GM23338 (cell line): ENCODE data around the gene ZBTB8OS. TPM values are rescaled to one million over a fixed set of nuclear protein-coding genes. Genes with fewer than 3 reads are reported as not detected.

Experiments used
- ATAC-seq: fragments of 200-7000 bp; cut with Tn5 transposase; 3 replicates; pipeline ENCODE4 v1.9.1; 2020
- DNase-seq: peaks from one replicate; pipeline ENCODE4 v3.0.0-alpha.2; 2015; ENCODE audit warnings: low spot score
- H2AFZ ChIP-seq: fragments of 200-600 bp; sonication (generic); 2 replicates; pipeline ENCODE4 v1.8.0; 2016; ENCODE audit warnings: antibody characterized with exemption, mild to moderate bottlenecking, moderate library complexity
- H3F3A ChIP-seq: fragments of 200-600 bp; sonication (generic); replicated peaks from 2 replicates; pipeline ENCODE4 v1.8.0; 2017; ENCODE audit warnings: antibody characterized with exemption, mixed run types, low read depth
- H3K27ac ChIP-seq: fragments of 200-600 bp; sonication (generic); 2 replicates; pipeline ENCODE4 v1.6.1; 2016; ENCODE audit warnings: low read depth
- H3K27me3 ChIP-seq: fragments of 200-600 bp; sonication (generic); 2 replicates; pipeline ENCODE4 v1.8.0; 2016; ENCODE audit warnings: mild to moderate bottlenecking, mixed run types, moderate library complexity; ENCODE audit not compliant: insufficient read depth
- H3K36me3 ChIP-seq: fragments of 200-600 bp; sonication (generic); 2 replicates; pipeline ENCODE4 v1.8.0; 2016; ENCODE audit warnings: mild to moderate bottlenecking; ENCODE audit not compliant: insufficient read depth
- H3K4me1 ChIP-seq: fragments of 200-600 bp; sonication (generic); 2 replicates; pipeline ENCODE4 v1.8.0; 2016; ENCODE audit warnings: mild to moderate bottlenecking, moderate library complexity; ENCODE audit not compliant: insufficient read depth
- H3K4me2 ChIP-seq: fragments of 200-600 bp; sonication (generic); 2 replicates; pipeline ENCODE4 v1.7.1; 2017; ENCODE audit warnings: mixed run types
- H3K4me3 ChIP-seq: fragments of 200-600 bp; sonication (generic); 2 replicates; pipeline ENCODE4 v1.6.1; 2016; ENCODE audit warnings: mixed run types
- H3K79me2 ChIP-seq: fragments of 200-600 bp; sonication (generic); replicated peaks from 2 replicates; pipeline ENCODE4 v1.8.0; 2017; ENCODE audit warnings: mild to moderate bottlenecking; ENCODE audit not compliant: insufficient read depth
- H3K9me2 ChIP-seq: fragments of 200-600 bp; sonication (generic); 2 replicates; pipeline ENCODE4 v1.8.0; 2017; ENCODE audit not compliant: insufficient read depth
- H4K20me1 ChIP-seq: fragments of 200-600 bp; sonication (generic); replicated peaks from 2 replicates; pipeline ENCODE4 v1.8.0; 2017; ENCODE audit warnings: mild to moderate bottlenecking; ENCODE audit not compliant: insufficient read depth
- H3K27ac Mint-ChIP-seq: 2 replicates; pipeline ENCODE4 v1.8.0; 2020; ENCODE audit warnings: inconsistent platforms, mild to moderate bottlenecking, moderate library complexity, mixed read lengths
- H3K27me3 Mint-ChIP-seq: 3 replicates; pipeline ENCODE4 v1.8.0; 2022; ENCODE audit warnings: low read depth, mild to moderate bottlenecking, moderate library complexity, mixed read lengths, inconsistent platforms; ENCODE audit not compliant: insufficient read depth, poor library complexity
- H3K36me3 Mint-ChIP-seq: 3 replicates; pipeline ENCODE4 v1.8.0; 2021; ENCODE audit warnings: low read depth, mild to moderate bottlenecking, inconsistent platforms, moderate library complexity, mixed read lengths
- H3K4me1 Mint-ChIP-seq: 3 replicates; pipeline ENCODE4 v1.8.0; 2020; ENCODE audit warnings: mild to moderate bottlenecking, inconsistent platforms, mixed read lengths
- H3K4me3 Mint-ChIP-seq: 3 replicates; pipeline ENCODE4 v1.8.0; 2021; ENCODE audit warnings: moderate library complexity, mild to moderate bottlenecking, inconsistent platforms, mixed read lengths
- H3K9me3 Mint-ChIP-seq: 3 replicates; pipeline ENCODE4 v1.8.0; 2020; ENCODE audit warnings: moderate library complexity, mild to moderate bottlenecking, inconsistent platforms, mixed read lengths
- CREB1 ChIP-seq: fragments of 250-450 bp; sonication (Bioruptor Pico); IDR thresholded peaks from 2 replicates; pipeline ENCODE4 v1.5.0; 2020; ENCODE audit warnings: low read depth, mild to moderate bottlenecking, moderate library complexity
- CTCF ChIP-seq, 2 experiments: fragments of 200-600 bp in 1 of 2; sonication (generic) in 1 of 2; conservative IDR thresholded peaks; 2 replicates each; pipeline versions ENCODE4 v1.5.1 to v1.6.1; 2016 to 2017; ENCODE audit warnings: antibody characterized with exemption in 2 of 2, low read depth in 2 of 2, mild to moderate bottlenecking in 2 of 2, moderate library complexity in 1 of 2
- ETS1 ChIP-seq: IDR thresholded peaks from 2 replicates; pipeline ENCODE4 v1.6.1; 2016; ENCODE audit warnings: antibody characterized with exemption
- EZH2 ChIP-seq: fragments of 200-600 bp; sonication (generic); IDR thresholded peaks from one replicate; pipeline ENCODE4 v1.8.0; 2017; ENCODE audit warnings: antibody characterized with exemption, mild to moderate bottlenecking, low read depth; ENCODE audit not compliant: unreplicated experiment
- EZH2phosphoT487 ChIP-seq: fragments of 200-600 bp; sonication (generic); IDR thresholded peaks from one replicate; pipeline ENCODE4 v1.8.1; 2018; ENCODE audit warnings: antibody characterized with exemption; ENCODE audit not compliant: unreplicated experiment
- JUNB ChIP-seq: IDR thresholded peaks from one replicate; pipeline ENCODE4 v1.6.1; 2016; ENCODE audit warnings: antibody characterized with exemption; ENCODE audit not compliant: unreplicated experiment
- NANOG ChIP-seq: IDR thresholded peaks from 2 replicates; pipeline ENCODE4 v1.6.1; 2016; ENCODE audit warnings: antibody characterized with exemption, borderline replicate concordance
- POLR2AphosphoS5 ChIP-seq: IDR thresholded peaks from 2 replicates; pipeline ENCODE4 v1.6.1; 2016; ENCODE audit warnings: antibody characterized with exemption, low read depth
- STAT1 ChIP-seq: IDR thresholded peaks from one replicate; pipeline ENCODE4 v1.6.1; 2016; ENCODE audit warnings: antibody characterized with exemption; ENCODE audit not compliant: unreplicated experiment
- ZNF114 ChIP-seq: fragments of 250-450 bp; sonication (Bioruptor Pico); IDR thresholded peaks from 2 replicates; pipeline ENCODE4 v1.5.0; 2020; ENCODE audit warnings: mild to moderate bottlenecking, moderate library complexity
- ZNF331 ChIP-seq: fragments of 250-450 bp; sonication (Bioruptor Pico); IDR thresholded peaks from 2 replicates; pipeline ENCODE4 v1.5.0; 2020; ENCODE audit warnings: low read depth, mild to moderate bottlenecking, moderate library complexity
- ZNF462 ChIP-seq: fragments of 250-450 bp; sonication (Bioruptor Pico); IDR thresholded peaks from 2 replicates; pipeline ENCODE4 v1.5.0; 2020; ENCODE audit warnings: mild to moderate bottlenecking, moderate library complexity
- polyA plus RNA-seq: library from polyadenylated mRNA; unstranded; fragments of >200 nt; fragmentation: Nextera tagmentation; extraction: Ambion mirVana; gene quantifications from 2 replicates; pipeline ENCODE4 v1.2.1, GENCODE V29; 2016
- total RNA-seq: library from RNA; depleted of rRNA; stranded (reverse); fragments of >200 nt; shearing (Covaris generic); gene quantifications from 2 replicates; pipeline ENCODE4 v1.2.3, GENCODE V29; 2014
- TF ChIP-seq, protein P1 (sequence below): IDR thresholded peaks from one replicate; pipeline ENCODE4 v1.6.1; 2018; ENCODE audit warnings: antibody characterized with exemption; ENCODE audit not compliant: unreplicated experiment

The ZBTB8OS gene
- total and polyA plus RNA-seq, 2 experiments from 2014 or later: 22.0 to 159 TPM

DNA sequence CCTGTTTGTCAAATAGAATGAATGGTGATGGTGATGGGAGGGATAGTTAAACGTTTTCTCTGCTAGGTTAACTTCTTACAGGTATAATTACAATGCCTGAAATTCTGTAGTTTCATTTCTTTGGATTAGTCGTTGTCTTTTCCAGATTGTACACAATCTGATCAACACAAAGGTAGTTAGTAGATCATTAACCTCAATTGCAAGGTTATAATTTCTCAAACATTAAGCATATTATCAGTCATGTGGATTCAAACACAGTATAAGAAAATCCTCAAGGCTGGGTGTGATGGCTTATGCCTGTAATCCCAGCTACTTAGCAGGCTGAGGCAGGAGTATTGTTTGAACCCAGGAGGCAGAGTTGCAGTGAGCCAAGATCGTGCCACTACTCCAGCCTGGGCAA is 31.6 kb upstream of the ZBTB8OS start:
- Histone ChIP-seq H3K4me1 (no peaks in the 10 kb centered on the region), H3K36me3 (peaks cover 81% of the 10 kb centered on the region), H3K79me2 (no peaks in the 10 kb centered on the region), H3K27me3 (no peaks in the 10 kb centered on the region), H3K9me2 (no peaks in the 10 kb centered on the region), H3K4me2 (no peak overlapping the region), H3F3A (peaks cover 47% of the 10 kb centered on the region), H2AFZ (no peak overlapping the region), H3K27ac (no peak overlapping the region), H4K20me1 (peaks cover 9% of the 10 kb centered on the region), H3K4me3 (no peak overlapping the region)
- H3K36me3 Mint-ChIP-seq: peaks cover 79% of the 10 kb centered on the region
- ATAC-seq: no peak
- no peak overlapping the region for H3K4me3 Mint-ChIP-seq
- no peak overlapping the region for H3K27ac Mint-ChIP-seq
- H3K27me3 Mint-ChIP-seq: peaks cover 3% of the 10 kb centered on the region
- TF ChIP-seq NANOG: no peak
- TF ChIP-seq JUNB: no peak
- no peak for TF ChIP-seq EZH2
- no peak for TF ChIP-seq ZNF331
- no peak for TF ChIP-seq CREB1 (CRISPR knock-in tag)
- TF ChIP-seq STAT1: no peak
- no peak for TF ChIP-seq ZNF462 (CRISPR knock-in tag)
- TF ChIP-seq ETS1: no peak
- TF ChIP-seq, protein P1, sequence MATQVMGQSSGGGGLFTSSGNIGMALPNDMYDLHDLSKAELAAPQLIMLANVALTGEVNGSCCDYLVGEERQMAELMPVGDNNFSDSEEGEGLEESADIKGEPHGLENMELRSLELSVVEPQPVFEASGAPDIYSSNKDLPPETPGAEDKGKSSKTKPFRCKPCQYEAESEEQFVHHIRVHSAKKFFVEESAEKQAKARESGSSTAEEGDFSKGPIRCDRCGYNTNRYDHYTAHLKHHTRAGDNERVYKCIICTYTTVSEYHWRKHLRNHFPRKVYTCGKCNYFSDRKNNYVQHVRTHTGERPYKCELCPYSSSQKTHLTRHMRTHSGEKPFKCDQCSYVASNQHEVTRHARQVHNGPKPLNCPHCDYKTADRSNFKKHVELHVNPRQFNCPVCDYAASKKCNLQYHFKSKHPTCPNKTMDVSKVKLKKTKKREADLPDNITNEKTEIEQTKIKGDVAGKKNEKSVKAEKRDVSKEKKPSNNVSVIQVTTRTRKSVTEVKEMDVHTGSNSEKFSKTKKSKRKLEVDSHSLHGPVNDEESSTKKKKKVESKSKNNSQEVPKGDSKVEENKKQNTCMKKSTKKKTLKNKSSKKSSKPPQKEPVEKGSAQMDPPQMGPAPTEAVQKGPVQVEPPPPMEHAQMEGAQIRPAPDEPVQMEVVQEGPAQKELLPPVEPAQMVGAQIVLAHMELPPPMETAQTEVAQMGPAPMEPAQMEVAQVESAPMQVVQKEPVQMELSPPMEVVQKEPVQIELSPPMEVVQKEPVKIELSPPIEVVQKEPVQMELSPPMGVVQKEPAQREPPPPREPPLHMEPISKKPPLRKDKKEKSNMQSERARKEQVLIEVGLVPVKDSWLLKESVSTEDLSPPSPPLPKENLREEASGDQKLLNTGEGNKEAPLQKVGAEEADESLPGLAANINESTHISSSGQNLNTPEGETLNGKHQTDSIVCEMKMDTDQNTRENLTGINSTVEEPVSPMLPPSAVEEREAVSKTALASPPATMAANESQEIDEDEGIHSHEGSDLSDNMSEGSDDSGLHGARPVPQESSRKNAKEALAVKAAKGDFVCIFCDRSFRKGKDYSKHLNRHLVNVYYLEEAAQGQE: no peak
- no peak for TF ChIP-seq ZNF114
- TF ChIP-seq EZH2phosphoT487: no peak
- no peak for TF ChIP-seq POLR2AphosphoS5
- TF ChIP-seq CTCF (conservative IDR thresholded peaks at IDR 0.05; ENCODE audit: low read depth in 2 of 2): no peak
- no peaks in the 10 kb centered on the region for H3K9me3 Mint-ChIP-seq
- DNase-seq: no peak
- no peaks in the 10 kb centered on the region for H3K4me1 Mint-ChIP-seq
